Measurements from ENCODE around the gene ICA1L.

DNA sequence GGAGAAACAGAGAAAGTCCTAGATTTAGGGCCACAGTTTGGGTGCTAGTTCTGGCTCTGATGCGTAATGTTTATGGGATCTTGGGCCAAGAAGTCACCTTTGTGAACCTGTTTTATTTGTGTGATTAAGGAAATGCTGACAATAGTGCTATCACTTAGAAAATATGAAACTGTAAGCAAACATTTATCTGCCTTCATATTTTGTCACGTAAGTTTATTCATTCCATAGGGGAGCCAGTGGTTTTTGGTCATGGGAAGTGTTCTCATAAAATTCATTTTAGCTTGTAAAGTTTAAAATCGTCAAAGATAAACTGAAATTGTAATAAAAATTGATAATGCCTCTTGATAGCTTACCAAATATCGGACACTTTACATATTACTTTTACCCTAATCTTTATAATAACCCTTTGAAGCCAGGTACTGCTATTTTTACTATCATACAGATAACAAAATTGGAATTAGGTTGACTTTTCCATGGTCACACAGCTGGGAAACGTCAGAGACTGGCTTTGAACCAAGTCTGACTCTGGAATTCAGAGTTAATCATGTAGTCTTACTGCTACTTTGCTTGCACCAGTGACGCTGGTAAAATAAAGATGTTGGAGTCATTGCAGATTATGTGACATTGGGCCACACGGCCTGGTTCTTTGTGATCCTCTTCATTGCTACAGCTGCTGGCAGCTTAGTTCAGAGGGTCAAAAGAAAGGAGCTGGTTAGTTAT, 99.7 kb downstream of the ICA1L start:
- TF ChIP-seq, protein P1, sequence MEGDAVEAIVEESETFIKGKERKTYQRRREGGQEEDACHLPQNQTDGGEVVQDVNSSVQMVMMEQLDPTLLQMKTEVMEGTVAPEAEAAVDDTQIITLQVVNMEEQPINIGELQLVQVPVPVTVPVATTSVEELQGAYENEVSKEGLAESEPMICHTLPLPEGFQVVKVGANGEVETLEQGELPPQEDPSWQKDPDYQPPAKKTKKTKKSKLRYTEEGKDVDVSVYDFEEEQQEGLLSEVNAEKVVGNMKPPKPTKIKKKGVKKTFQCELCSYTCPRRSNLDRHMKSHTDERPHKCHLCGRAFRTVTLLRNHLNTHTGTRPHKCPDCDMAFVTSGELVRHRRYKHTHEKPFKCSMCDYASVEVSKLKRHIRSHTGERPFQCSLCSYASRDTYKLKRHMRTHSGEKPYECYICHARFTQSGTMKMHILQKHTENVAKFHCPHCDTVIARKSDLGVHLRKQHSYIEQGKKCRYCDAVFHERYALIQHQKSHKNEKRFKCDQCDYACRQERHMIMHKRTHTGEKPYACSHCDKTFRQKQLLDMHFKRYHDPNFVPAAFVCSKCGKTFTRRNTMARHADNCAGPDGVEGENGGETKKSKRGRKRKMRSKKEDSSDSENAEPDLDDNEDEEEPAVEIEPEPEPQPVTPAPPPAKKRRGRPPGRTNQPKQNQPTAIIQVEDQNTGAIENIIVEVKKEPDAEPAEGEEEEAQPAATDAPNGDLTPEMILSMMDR (IDR thresholded peaks at IDR 0.05; ENCODE audit: poor library complexity): no peak
- TF ChIP-seq EZH2phosphoT487 (IDR thresholded peaks at IDR 0.05; ENCODE audit: low read depth, severe bottlenecking, unreplicated experiment) (no peak), EZH2 (IDR thresholded peaks at IDR 0.05; ENCODE audit: borderline replicate concordance) (no peak)
